Large intestine (tissue), 3 donors: ENCODE results near the gene RNF25. TPM values are rescaled to one million over a fixed set of nuclear protein-coding genes. Genes with fewer than 3 reads are reported as not detected.

Source experiments
- DNase-seq, 2 donors: peaks; one replicate each; pipeline versions ENCODE4 v3.0.0 to v3.0.0-alpha.2; 2013
- H3K27ac ChIP-seq: one replicate; pipeline ENCODE4 v1.5.1; 2013; ENCODE audit warnings: low read length
- H3K27me3 ChIP-seq: 2 replicates; pipeline ENCODE4 v1.6.1; 2013; ENCODE audit warnings: low read length; ENCODE audit not compliant: control insufficient read depth, insufficient read depth
- H3K36me3 ChIP-seq: 2 replicates; pipeline ENCODE4 v1.6.1; 2013; ENCODE audit warnings: low read length; ENCODE audit not compliant: control insufficient read depth, insufficient read depth
- H3K4me1 ChIP-seq: one replicate; pipeline ENCODE4 v1.6.1; 2013; ENCODE audit warnings: low read length; ENCODE audit not compliant: control insufficient read depth, insufficient read depth
- H3K4me3 ChIP-seq: one replicate; pipeline ENCODE4 v1.5.1; 2013; ENCODE audit warnings: low read length
- H3K9me3 ChIP-seq: one replicate; pipeline ENCODE4 v1.6.1; 2013; ENCODE audit warnings: mild to moderate bottlenecking, low read depth, low read length, moderate library complexity; ENCODE audit not compliant: control insufficient read depth
- WGBS: methylation state at CpG from one replicate; pipeline ENCODE4 v1.1.5; 2013; ENCODE audit warnings: low lambda C conversion rate; ENCODE audit not compliant: insufficient coverage; 5-methylcytosine and 5-hydroxymethylcytosine counted together
- polyA plus RNA-seq: library from polyadenylated mRNA; unstranded; fragments of 120-200 nt; gene quantifications from one replicate; pipeline ENCODE4 v1.2.1, GENCODE V29; 2013

RNF25 gene
- polyA plus RNA-seq, 1 donor = 22.1 TPM

- DNase-seq = no peak
- 11% methylated on average over 3 of the region's 5 CpGs for WGBS
- H3K36me3 ChIP-seq = peaks cover 3% of the 10 kb centered on the region
- H3K27ac ChIP-seq = peak overlapping the region; percentile 94
- H3K9me3 ChIP-seq = no peaks in the 10 kb centered on the region
- H3K27me3 ChIP-seq = no peaks in the 10 kb centered on the region
- peak overlapping the region; percentile 89 for H3K4me3 ChIP-seq
- H3K4me1 ChIP-seq = peaks cover 10% of the 10 kb centered on the region
These were observed 39.7 kb upstream of the RNF25 start for GRCh38 chr2:218711550-218711929.

- Histone ChIP-seq H3K36me3 (peaks cover 1% of the 10 kb centered on the region), H3K4me1 (peaks cover 10% of the 10 kb centered on the region), H3K27ac (peak within 1 kb of the TSS; percentile 94), H3K4me3 (peak within 1 kb of the TSS; percentile 89), H3K9me3 (no peaks in the 10 kb centered on the region), H3K27me3 (no peaks in the 10 kb centered on the region)
- DNase-seq = peak; percentile 96 to 97
- 0% methylated on average over 1 of the region's 74 CpGs for WGBS
These were observed 39.1 kb upstream of the RNF25 start, which contains the start of gene TTLL4 for GRCh38 chr2:218710687-218711549. Gene TTLL4 (plus strand): TSS chr2:218710835. CDS start chr2:218737677, 26,842 bp downstream.

GRCh38 chr2:218710334-218710686 is 38.5 kb upstream of the RNF25 start:
- Histone ChIP-seq H3K36me3 (no peaks in the 10 kb centered on the region), H3K9me3 (no peaks in the 10 kb centered on the region), H3K4me3 (peak overlapping the region; percentile 89), H3K4me1 (peaks cover 10% of the 10 kb centered on the region), H3K27me3 (no peaks in the 10 kb centered on the region), H3K27ac (no peak overlapping the region)
- DNase-seq = no peak
- no CpG with 5 or more reads among the region's 14 CpGs for WGBS

- Histone ChIP-seq H3K4me1 (peaks cover 10% of the 10 kb centered on the region), H3K27me3 (no peaks in the 10 kb centered on the region), H3K36me3 (no peaks in the 10 kb centered on the region), H3K4me3 (peak overlapping the region; percentile 89), H3K9me3 (no peaks in the 10 kb centered on the region), H3K27ac (no peak overlapping the region)
- WGBS = no CpG with 5 or more reads among the region's 8 CpGs
- DNase-seq = no peak
These were observed 38.1 kb upstream of the RNF25 start for GRCh38 chr2:218709908-218710307.

GRCh38 chr2:218708086-218708485 is 36.3 kb upstream of the RNF25 start:
- H3K27me3 ChIP-seq = no peaks in the 10 kb centered on the region
- no CpG with 5 or more reads among the region's 4 CpGs for WGBS
- no peaks in the 10 kb centered on the region for H3K9me3 ChIP-seq
- no peak overlapping the region for H3K4me3 ChIP-seq
- DNase-seq = no peak
- no peak overlapping the region for H3K27ac ChIP-seq
- no peaks in the 10 kb centered on the region for H3K36me3 ChIP-seq
- peaks cover 10% of the 10 kb centered on the region for H3K4me1 ChIP-seq

- Histone ChIP-seq H3K4me3 (no peak overlapping the region), H3K36me3 (peaks cover 17% of the 10 kb centered on the region), H3K27me3 (no peaks in the 10 kb centered on the region), H3K4me1 (no peaks in the 10 kb centered on the region), H3K27ac (no peak overlapping the region), H3K9me3 (no peaks in the 10 kb centered on the region)
- WGBS = 100% methylated on average over 4 of the region's 4 CpGs
- no peak for DNase-seq
These were observed 31.5 kb upstream of the RNF25 start for GRCh38 chr2:218703341-218703740.

GRCh38 chr2:218701806-218702205 is 30.0 kb upstream of the RNF25 start:
- H3K27ac ChIP-seq = no peak overlapping the region
- 80% methylated on average over 1 of the region's 2 CpGs for whole genome bisulfite sequencing
- DNase-seq = no peak
- H3K9me3 ChIP-seq = no peaks in the 10 kb centered on the region
- no peak overlapping the region for H3K4me3 ChIP-seq
- H3K4me1 ChIP-seq = no peaks in the 10 kb centered on the region
- no peaks in the 10 kb centered on the region for H3K27me3 ChIP-seq
- peaks cover 30% of the 10 kb centered on the region for H3K36me3 ChIP-seq

- Histone ChIP-seq H3K27ac (no peak overlapping the region), H3K4me3 (no peak overlapping the region), H3K4me1 (no peaks in the 10 kb centered on the region), H3K9me3 (no peaks in the 10 kb centered on the region), H3K36me3 (peaks cover 47% of the 10 kb centered on the region), H3K27me3 (no peaks in the 10 kb centered on the region)
- WGBS = no CpG with 5 or more reads among the region's 8 CpGs
- DNase-seq = no peak
These were observed 27.1 kb upstream of the RNF25 start for GRCh38 chr2:218698885-218699284.

- Histone ChIP-seq H3K27me3 (no peaks in the 10 kb centered on the region), H3K27ac (no peak overlapping the region), H3K9me3 (no peaks in the 10 kb centered on the region), H3K36me3 (peaks cover 71% of the 10 kb centered on the region), H3K4me1 (no peaks in the 10 kb centered on the region), H3K4me3 (no peak overlapping the region)
- WGBS = no CpG with 5 or more reads among the region's 3 CpGs
- no peak for DNase-seq
These were observed 22.8 kb upstream of the RNF25 start for GRCh38 chr2:218694405-218695145.

- Histone ChIP-seq H3K4me3 (no peak overlapping the region), H3K4me1 (no peaks in the 10 kb centered on the region), H3K27ac (no peak overlapping the region), H3K27me3 (no peaks in the 10 kb centered on the region), H3K9me3 (no peaks in the 10 kb centered on the region), H3K36me3 (peaks cover 52% of the 10 kb centered on the region)
- DNase-seq = no peak
These were observed 19.4 kb upstream of the RNF25 start for GRCh38 chr2:218691234-218691633.
